Astrocyte of the spinal cord (primary cell): Measurements from ENCODE around the gene CADM1.

Source experiments
- DNase-seq: peaks from one replicate; pipeline ENCODE4 v3.0.0; 2011; ENCODE audit warnings: low read depth, low spot score
- H3K4me3 ChIP-seq: 2 replicates; pipeline ENCODE4 v1.5.1; 2011; ENCODE audit warnings: low read depth, mild to moderate bottlenecking, low read length, moderate library complexity
- in situ Hi-C: cut with HindIII; loops from 2 replicates; pipeline ENCODE4 v1.10.0; 2017; ENCODE audit warnings: low sequenced_read_pairs
- TF ChIP-seq, protein P1 (sequence below): IDR thresholded peaks from 2 replicates; pipeline ENCODE4 v1.5.1; 2012; ENCODE audit warnings: low read depth, mild to moderate bottlenecking, low read length, inconsistent platforms

The CADM1 gene

DNA sequence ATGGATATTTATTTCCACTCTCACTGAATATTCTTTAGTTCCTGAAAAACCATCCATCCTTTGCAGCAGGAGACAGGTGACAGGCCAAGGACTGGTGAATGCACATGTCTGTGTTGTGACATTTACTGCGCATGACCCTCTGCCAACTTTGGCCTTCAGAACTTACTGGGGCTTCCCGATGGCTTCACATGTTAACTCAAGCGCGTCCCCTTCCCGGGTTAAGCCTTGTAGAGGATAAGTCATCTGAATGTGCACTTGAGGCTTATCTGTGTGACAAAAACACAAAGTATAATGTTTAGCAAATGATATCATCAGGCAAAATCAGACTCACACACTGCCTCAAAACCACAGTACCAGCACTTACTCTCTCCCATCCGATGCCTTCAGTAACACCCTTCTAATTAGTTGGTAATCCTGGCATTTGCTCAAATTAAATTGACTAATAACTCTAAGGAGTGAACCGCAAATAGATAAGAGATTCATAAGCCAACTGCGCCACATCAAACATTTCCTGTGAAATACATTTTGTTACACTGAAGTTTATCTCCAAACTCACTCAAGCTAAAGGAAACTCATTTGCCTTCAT, 286.4 kb downstream of the CADM1 start:
- DNase-seq = no peak
- H3K4me3 ChIP-seq = no peak overlapping the region
- TF ChIP-seq, protein P1, sequence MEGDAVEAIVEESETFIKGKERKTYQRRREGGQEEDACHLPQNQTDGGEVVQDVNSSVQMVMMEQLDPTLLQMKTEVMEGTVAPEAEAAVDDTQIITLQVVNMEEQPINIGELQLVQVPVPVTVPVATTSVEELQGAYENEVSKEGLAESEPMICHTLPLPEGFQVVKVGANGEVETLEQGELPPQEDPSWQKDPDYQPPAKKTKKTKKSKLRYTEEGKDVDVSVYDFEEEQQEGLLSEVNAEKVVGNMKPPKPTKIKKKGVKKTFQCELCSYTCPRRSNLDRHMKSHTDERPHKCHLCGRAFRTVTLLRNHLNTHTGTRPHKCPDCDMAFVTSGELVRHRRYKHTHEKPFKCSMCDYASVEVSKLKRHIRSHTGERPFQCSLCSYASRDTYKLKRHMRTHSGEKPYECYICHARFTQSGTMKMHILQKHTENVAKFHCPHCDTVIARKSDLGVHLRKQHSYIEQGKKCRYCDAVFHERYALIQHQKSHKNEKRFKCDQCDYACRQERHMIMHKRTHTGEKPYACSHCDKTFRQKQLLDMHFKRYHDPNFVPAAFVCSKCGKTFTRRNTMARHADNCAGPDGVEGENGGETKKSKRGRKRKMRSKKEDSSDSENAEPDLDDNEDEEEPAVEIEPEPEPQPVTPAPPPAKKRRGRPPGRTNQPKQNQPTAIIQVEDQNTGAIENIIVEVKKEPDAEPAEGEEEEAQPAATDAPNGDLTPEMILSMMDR = no peak
- in situ Hi-C loops = no loop called here

DNA sequence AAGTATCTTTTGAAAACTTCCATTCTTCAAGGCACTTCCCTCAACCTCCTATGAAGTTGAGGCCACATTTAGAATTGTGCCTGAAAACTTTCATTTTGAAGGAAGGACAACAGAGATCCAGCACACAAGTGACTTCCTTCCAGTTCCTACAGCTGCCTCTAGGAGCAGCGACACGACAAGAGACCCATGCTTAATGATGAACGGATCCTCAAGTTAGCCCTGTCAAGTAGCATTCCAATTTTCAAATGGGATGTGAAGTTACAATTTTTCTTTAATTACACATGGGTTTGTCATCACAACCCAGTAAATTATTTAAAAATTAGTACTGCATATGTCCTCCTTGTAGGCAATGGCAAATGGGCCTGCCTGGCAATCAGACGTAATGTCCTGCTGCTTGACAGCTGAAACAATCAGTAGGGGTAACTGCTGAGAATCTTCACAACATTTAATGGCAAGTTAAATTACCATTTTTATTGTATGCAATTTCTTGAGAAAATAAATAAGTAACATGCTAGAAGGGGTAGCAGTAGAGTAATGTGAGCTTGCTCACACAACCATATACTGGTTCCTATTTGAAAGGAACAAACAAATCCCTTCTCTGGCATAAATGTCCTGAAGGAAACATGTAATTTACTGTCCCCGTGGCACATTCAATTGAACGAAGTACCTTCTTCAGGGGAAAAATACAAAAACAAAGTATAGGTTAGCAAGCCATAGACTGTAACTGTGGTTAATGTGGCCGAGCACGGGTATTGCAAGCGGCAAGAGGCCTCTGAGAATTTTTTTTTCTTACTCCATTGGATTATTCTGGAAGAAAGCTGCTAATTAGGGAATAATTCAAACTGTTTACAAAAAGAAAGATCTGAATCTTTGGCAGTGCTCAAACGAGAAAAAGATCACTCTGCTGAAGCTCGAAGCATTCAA, 288.3 kb downstream of the CADM1 start:
- DNase-seq = no peak
- in situ Hi-C loops = no loop called here
- TF ChIP-seq, protein P1 = peak; percentile 50
- no peak overlapping the region for H3K4me3 ChIP-seq

DNA sequence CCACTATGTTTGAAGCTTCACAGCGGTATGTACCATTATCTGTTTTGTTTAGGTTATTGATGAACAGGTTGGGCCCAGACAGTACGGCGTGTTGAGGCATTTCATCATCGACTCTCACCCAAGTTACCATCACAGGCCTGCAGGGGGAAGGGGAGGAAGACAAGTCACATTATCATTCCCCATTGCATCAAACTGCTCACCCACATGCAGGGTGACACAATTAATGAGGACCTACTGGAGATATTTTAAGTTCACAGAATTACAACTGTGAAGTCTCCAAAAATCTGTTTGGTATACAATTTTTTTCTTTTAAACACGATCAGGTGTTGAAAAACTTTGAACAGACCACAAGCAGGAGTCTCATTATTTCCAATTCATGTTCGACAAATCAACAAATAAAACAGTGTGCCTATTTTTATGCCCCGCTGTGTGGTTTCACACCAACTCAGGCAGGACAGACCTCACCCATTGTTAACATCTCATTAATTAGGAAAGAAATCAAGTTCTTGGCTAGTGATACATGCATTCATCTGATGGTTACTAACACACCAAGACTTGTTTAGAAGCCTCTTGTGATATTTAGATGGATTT, 289.5 kb downstream of the CADM1 start:
- DNase-seq = no peak
- TF ChIP-seq, protein P1 = no peak
- no peak overlapping the region for H3K4me3 ChIP-seq
- in situ Hi-C loops = no loop called here

DNA sequence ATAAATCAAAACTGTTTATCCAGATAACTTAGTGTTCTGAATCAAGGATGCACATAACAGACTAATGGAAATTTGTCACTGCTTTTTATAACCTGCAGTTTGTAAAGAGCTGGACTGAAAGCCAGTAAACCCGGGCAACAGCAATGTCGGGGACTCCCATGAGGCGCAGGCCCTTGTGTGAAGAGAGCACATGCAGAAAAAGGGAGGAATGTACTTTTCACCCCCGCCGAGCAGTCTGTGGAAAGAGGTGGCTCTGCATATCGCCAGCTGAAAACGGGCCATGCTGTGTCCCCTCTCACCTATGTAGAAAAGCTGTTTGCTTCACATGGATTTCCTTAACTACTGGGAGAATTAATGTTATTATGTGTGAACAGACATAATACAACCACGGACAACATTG, 291.2 kb downstream of the CADM1 start:
- DNase-seq = no peak
- in situ Hi-C loops = no loop called here

DNA sequence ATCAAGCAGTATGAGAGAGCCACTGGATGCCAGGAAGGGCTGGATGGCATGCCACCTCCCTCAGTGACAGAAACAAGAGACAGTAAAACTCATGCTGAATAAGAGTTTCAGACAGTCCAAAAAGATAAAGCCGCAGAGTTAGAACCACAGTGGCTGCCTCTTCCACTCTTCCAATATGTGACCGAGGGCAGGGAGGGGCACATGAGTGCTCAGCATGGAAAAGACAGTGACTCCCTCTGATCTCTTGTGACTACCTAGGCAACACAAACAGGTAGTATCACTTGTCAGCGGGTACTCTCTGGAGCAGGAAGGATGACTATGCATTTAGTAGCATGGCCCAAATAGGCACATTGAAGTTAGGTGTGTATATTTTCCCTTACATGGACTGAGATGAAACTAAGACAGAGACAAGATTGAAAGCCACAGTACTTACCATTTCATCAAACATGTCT, 295.4 kb downstream of the CADM1 start:
- no peak overlapping the region for H3K4me3 ChIP-seq
- DNase-seq = no peak
- in situ Hi-C loops = no loop called here

More for the DNA sequence above, 291.2 kb downstream of the CADM1 start:
- TF ChIP-seq, protein P1 = no peak
- H3K4me3 ChIP-seq = no peak overlapping the region

DNA sequence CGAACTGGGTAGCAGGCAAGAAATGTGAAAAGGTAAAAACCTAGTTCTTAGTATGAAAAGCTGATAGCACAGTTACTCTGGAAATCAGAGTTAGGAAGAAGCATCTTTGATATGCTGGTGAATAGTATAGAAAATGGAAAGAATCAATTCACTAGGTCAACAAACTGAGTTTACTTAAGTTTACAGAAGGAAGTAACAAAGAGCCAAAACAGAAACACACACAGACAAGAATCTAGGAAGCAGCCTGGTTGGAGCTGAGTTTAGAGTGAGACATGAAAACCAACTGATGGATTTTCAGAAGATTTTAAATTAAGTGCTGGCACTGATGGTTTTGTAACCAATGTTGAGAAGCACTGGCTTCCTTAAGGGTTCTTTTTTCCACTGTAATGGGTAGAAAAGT, 296.3 kb downstream of the CADM1 start:
- TF ChIP-seq, protein P1 = no peak

More for the DNA sequence above, 295.4 kb downstream of the CADM1 start:
- TF ChIP-seq, protein P1 = no peak

More for the DNA sequence above, 296.3 kb downstream of the CADM1 start:
- no peak overlapping the region for H3K4me3 ChIP-seq
- DNase-seq = no peak
- in situ Hi-C loops = no loop called here
